Liver (tissue), 9 donors: ENCODE results near the gene ZNF524. TPM values are rescaled to one million over a fixed set of nuclear protein-coding genes. Genes with fewer than 3 reads are reported as not detected.
"Not testable (repeated sequence)": the region's sequence is repeated elsewhere in the genome, so short reads cannot be mapped to it uniquely, and the experiment has no call there.

ENCODE experiments used
- DNase-seq: peaks from one replicate; pipeline ENCODE4 v3.0.0-alpha.2; 2017; ENCODE audit warnings: low spot score
- H3K27ac ChIP-seq, 2 donors: one replicate each; pipeline ENCODE4 v1.7.0; 2013; ENCODE audit warnings: inconsistent platforms in 2 of 2, low read length in 2 of 2, control low read depth in 1 of 2, low read depth in 1 of 2, mild to moderate bottlenecking in 1 of 2
- H3K27me3 ChIP-seq, 4 donors: one replicate each; pipeline versions ENCODE4 v1.6.1 to v1.7.0; 2013; ENCODE audit warnings: low read length in 3 of 4, inconsistent platforms in 1 of 4, mild to moderate bottlenecking in 1 of 4, moderate library complexity in 1 of 4; ENCODE audit not compliant: control insufficient read depth in 4 of 4, insufficient read depth in 4 of 4
- H3K36me3 ChIP-seq, 4 donors: one replicate each; pipeline versions ENCODE4 v1.6.1 to v1.7.0; 2013; ENCODE audit warnings: low read length in 3 of 4, mild to moderate bottlenecking in 3 of 4, low read depth in 1 of 4, moderate library complexity in 1 of 4; ENCODE audit not compliant: control insufficient read depth in 4 of 4, insufficient read depth in 3 of 4
- H3K4me1 ChIP-seq, 4 donors: one replicate each; pipeline versions ENCODE4 v1.6.1 to v1.7.0; 2013; ENCODE audit warnings: low read length in 3 of 4, mild to moderate bottlenecking in 3 of 4, moderate library complexity in 1 of 4; ENCODE audit not compliant: control insufficient read depth in 4 of 4, insufficient read depth in 4 of 4
- H3K4me3 ChIP-seq, 3 donors: one replicate each; pipeline versions ENCODE4 v1.6.1 to v1.7.0; 2013; ENCODE audit warnings: low read length in 3 of 3, control low read depth in 1 of 3, low read depth in 1 of 3, mild to moderate bottlenecking in 1 of 3
- H3K9ac ChIP-seq, 2 donors: one replicate each; pipeline ENCODE4 v1.7.0; 2013; ENCODE audit warnings: low read length in 2 of 2, mild to moderate bottlenecking in 2 of 2, moderate library complexity in 2 of 2, control low read depth in 1 of 2, low read depth in 1 of 2
- H3K9me3 ChIP-seq, 4 donors: one replicate each; pipeline versions ENCODE4 v1.6.1 to v1.7.0; 2013; ENCODE audit warnings: low read length in 3 of 4; ENCODE audit not compliant: control insufficient read depth in 4 of 4
- ATF3 ChIP-seq: IDR thresholded peaks from 2 replicates; pipeline ENCODE4 v1.6.1; 2016; ENCODE audit warnings: antibody characterized with exemption
- CTCF ChIP-seq: fragments of 150-350 bp; IDR thresholded peaks from 2 replicates; pipeline ENCODE4 v1.5.1; 2017; ENCODE audit warnings: improper control_type of control experiment, low read depth, low read length; ENCODE audit not compliant: missing input control
- EGR1 ChIP-seq, 2 donors: IDR thresholded peaks; 2 replicates each; pipeline ENCODE4 v1.6.1; 2016 to 2018; ENCODE audit warnings: antibody characterized with exemption in 2 of 2, low read depth in 2 of 2
- FOXA1 ChIP-seq: IDR thresholded peaks from 2 replicates; pipeline ENCODE4 v1.6.1; 2016; ENCODE audit warnings: antibody characterized with exemption
- FOXA2 ChIP-seq: IDR thresholded peaks from 2 replicates; pipeline ENCODE4 v1.6.1; 2016; ENCODE audit warnings: antibody characterized with exemption
- GABPA ChIP-seq, 2 donors: IDR thresholded peaks in 1 of 2; conservative IDR thresholded peaks in 1 of 2; 2 replicates each; pipeline ENCODE4 v1.6.1; 2016; ENCODE audit warnings: antibody characterized with exemption in 2 of 2, mild to moderate bottlenecking in 1 of 2, moderate library complexity in 1 of 2
- HNF4A ChIP-seq, 2 donors: conservative IDR thresholded peaks; 2 replicates each; pipeline ENCODE4 v1.6.1; 2016; ENCODE audit warnings: antibody characterized with exemption in 2 of 2, mild to moderate bottlenecking in 2 of 2
- HNF4G ChIP-seq: IDR thresholded peaks from 2 replicates; pipeline ENCODE4 v1.6.1; 2016; ENCODE audit warnings: antibody characterized with exemption
- JUND ChIP-seq, 2 donors: IDR thresholded peaks; 2 replicates each; pipeline ENCODE4 v1.6.1; 2016; ENCODE audit warnings: antibody characterized with exemption in 2 of 2
- MAX ChIP-seq: IDR thresholded peaks from 2 replicates; pipeline ENCODE4 v1.6.1; 2016; ENCODE audit warnings: antibody characterized with exemption
- NR2F2 ChIP-seq: IDR thresholded peaks from 2 replicates; pipeline ENCODE4 v1.6.1; 2016; ENCODE audit warnings: antibody characterized with exemption
- RAD21 ChIP-seq, 2 donors: IDR thresholded peaks; 2 replicates each; pipeline ENCODE4 v1.6.1; 2016; ENCODE audit warnings: antibody characterized with exemption in 2 of 2, mild to moderate bottlenecking in 2 of 2
- RXRA ChIP-seq, 2 donors: IDR thresholded peaks; 2 replicates each; pipeline ENCODE4 v1.6.1; 2017 to 2018; ENCODE audit warnings: antibody characterized with exemption in 2 of 2, mild to moderate bottlenecking in 1 of 2
- SP1 ChIP-seq: IDR thresholded peaks from 2 replicates; pipeline ENCODE4 v1.6.1; 2018; ENCODE audit warnings: antibody characterized with exemption, mild to moderate bottlenecking
- YY1 ChIP-seq: IDR thresholded peaks from 2 replicates; pipeline ENCODE4 v1.6.1; 2016; ENCODE audit warnings: antibody characterized with exemption, mild to moderate bottlenecking
- ZBTB33 ChIP-seq: IDR thresholded peaks from 2 replicates; pipeline ENCODE4 v1.6.1; 2016; ENCODE audit warnings: antibody characterized with exemption
- WGBS: extraction: QIAGEN DNeasy Blood & Tissue Kit; methylation state at CpG from one replicate; pipeline ENCODE4 v1.1.7; 2013; 5-methylcytosine and 5-hydroxymethylcytosine counted together
- polyA plus RNA-seq, 2 donors: library from polyadenylated mRNA; stranded (reverse) in 1 of 2; unstranded in 1 of 2; fragments of 200-250 nt in 1 of 2; fragments of >200 nt in 1 of 2; fragmentation: Nextera tagmentation in 1 of 2; extraction: Ambion mirVana in 1 of 2; gene quantifications; one replicate each; pipeline versions ENCODE4 v1.2.1 to v1.2.3, GENCODE V29; 2013 to 2015
- total RNA-seq, 2 donors: library from RNA; depleted of rRNA; stranded (reverse); fragments of >200 nt; gene quantifications; one replicate each; pipeline ENCODE4 v1.2.3, GENCODE V29; 2014
- donor health status: healthy.
- donor health status: healthy.
- donor health status: healthy.
- donor health status: healthy.
- donor health status: healthy.

Gene ZNF524
- total and polyA plus RNA-seq, 4 donors = 6.7 to 12.3 (median 10.2) TPM

- TF ChIP-seq HNF4A (conservative IDR thresholded peaks at IDR 0.05) = no peak
Measured at GRCh38 chr19:55563261-55563690, 36.8 kb upstream of the ZNF524 start (continued).

- H3K36me3 ChIP-seq = no peaks in the 10 kb centered on the region
- TF ChIP-seq JUND (IDR thresholded peaks at IDR 0.05) (no peak), CTCF (no peak), FOXA2 (no peak), EGR1 (IDR thresholded peaks at IDR 0.05; ENCODE audit: low read depth in 2 of 2) (no peak), RAD21 (IDR thresholded peaks at IDR 0.05) (no peak)
- peaks cover 0 to 3% (median 1%) of the 10 kb centered on the region in 4 donors for H3K27me3 ChIP-seq
- no peak for DNase-seq
- H3K9me3 ChIP-seq = no peaks in the 10 kb centered on the region
- 44% methylated on average over 9 of the region's 9 CpGs for WGBS
- H3K9ac ChIP-seq = no peak overlapping the region
- no peak overlapping the region for H3K27ac ChIP-seq
- H3K4me1 ChIP-seq = no peaks in the 10 kb centered on the region
- no peak overlapping the region for H3K4me3 ChIP-seq
Measured at GRCh38 chr19:55566823-55567222, 33.3 kb upstream of the ZNF524 start.

GRCh38 chr19:55567708-55568328 lies 32.3 kb upstream of the ZNF524 start:
- Histone ChIP-seq H3K36me3 (no peaks in the 10 kb centered on the region), H3K27me3 (peaks cover 0 to 3% (median 1%) of the 10 kb centered on the region in 4 donors), H3K9me3 (no peaks in the 10 kb centered on the region), H3K4me1 (no peaks in the 10 kb centered on the region), H3K9ac (no peak overlapping the region), H3K27ac (no peak overlapping the region), H3K4me3 (no peak overlapping the region)
- TF ChIP-seq YY1 (no peak), FOXA1 (no peak), RXRA (IDR thresholded peaks at IDR 0.05) (no peak), NR2F2 (no peak), HNF4G (no peak), EGR1 (IDR thresholded peaks at IDR 0.05; ENCODE audit: low read depth in 2 of 2) (no peak), ATF3 (no peak), CTCF (no peak), SP1 (no peak), GABPA (IDR thresholded peaks at IDR 0.05 in 1 of 2, conservative IDR thresholded peaks at IDR 0.05 in 1 of 2) (no peak), FOXA2 (no peak), MAX (no peak), ZBTB33 (no peak)
- no peak for DNase-seq

GRCh38 chr19:55569477-55569876 lies 30.6 kb upstream of the ZNF524 start:
- 89% methylated on average over 5 of the region's 5 CpGs for WGBS

GRCh38 chr19:55573929-55574328 lies 26.2 kb upstream of the ZNF524 start:
- not testable (repeated sequence) for H3K27me3 ChIP-seq, H3K9ac ChIP-seq, H3K4me1 ChIP-seq, H3K36me3 ChIP-seq, H3K27ac ChIP-seq, H3K4me3 ChIP-seq, H3K9me3 ChIP-seq, DNase-seq
- WGBS = 84% methylated on average over 6 of the region's 6 CpGs

More at GRCh38 chr19:55569477-55569876, 30.6 kb upstream of the ZNF524 start:
- not testable (repeated sequence) for H3K4me1 ChIP-seq, DNase-seq, H3K9me3 ChIP-seq, H3K36me3 ChIP-seq, H3K27ac ChIP-seq, H3K9ac ChIP-seq, H3K27me3 ChIP-seq, H3K4me3 ChIP-seq
